Loucy (cell line): ENCODE measurements around the gene AAMP.
"Not testable (repeated sequence)": the region's sequence is repeated elsewhere in the genome, so short reads cannot be mapped to it uniquely, and the experiment has no call there.

ENCODE experiments used
- H2AFZ ChIP-seq: fragments of 200-600 bp; sonication (generic); 2 replicates; pipeline ENCODE4 v1.6.0; 2016; ENCODE audit warnings: antibody characterized with exemption, mild to moderate bottlenecking, low read length, moderate library complexity
- H3F3A ChIP-seq: fragments of 200-600 bp; 2 replicates; pipeline ENCODE4 v1.6.0; 2016; ENCODE audit warnings: antibody characterized with exemption, low read depth, mild to moderate bottlenecking
- H3K27me3 ChIP-seq: fragments of 200-600 bp; sonication (generic); 2 replicates; pipeline ENCODE4 v1.6.1; 2014; ENCODE audit warnings: low read length, mild to moderate bottlenecking; ENCODE audit not compliant: insufficient read depth, poor library complexity, severe bottlenecking
- H3K36me3 ChIP-seq: fragments of 200-600 bp; sonication (generic); 2 replicates; pipeline ENCODE4 v1.6.1; 2016; ENCODE audit warnings: low read length; ENCODE audit not compliant: insufficient read depth
- H3K4me1 ChIP-seq: fragments of 200-600 bp; sonication (generic); 2 replicates; pipeline ENCODE4 v1.5.1; 2014; ENCODE audit warnings: low read length, mild to moderate bottlenecking; ENCODE audit not compliant: insufficient read depth, poor library complexity, severe bottlenecking
- H3K4me2 ChIP-seq: fragments of 200-600 bp; sonication (generic); 2 replicates; pipeline ENCODE4 v1.6.0; 2014; ENCODE audit warnings: antibody characterized with exemption, low read length, low read depth, mild to moderate bottlenecking; ENCODE audit not compliant: poor library complexity, severe bottlenecking
- H3K4me3 ChIP-seq: fragments of 200-600 bp; sonication (generic); 2 replicates; pipeline ENCODE4 v1.5.1; 2014; ENCODE audit warnings: low read length, mild to moderate bottlenecking, mixed read lengths; ENCODE audit not compliant: poor library complexity, severe bottlenecking
- H3K79me2 ChIP-seq: fragments of 200-600 bp; sonication (generic); 2 replicates; pipeline ENCODE4 v1.6.1; 2014; ENCODE audit warnings: low read length; ENCODE audit not compliant: insufficient read depth
- H3K9ac ChIP-seq: fragments of 200-600 bp; sonication (generic); 2 replicates; pipeline ENCODE4 v1.6.0; 2014; ENCODE audit warnings: mild to moderate bottlenecking, low read depth, low read length, moderate library complexity; ENCODE audit not compliant: poor library complexity, severe bottlenecking
- H3K9me2 ChIP-seq: fragments of 200-600 bp; sonication (generic); replicated peaks from 2 replicates; pipeline ENCODE4 v1.6.1; 2016; ENCODE audit warnings: low read depth, low read length, mixed read lengths
- H3K9me3 ChIP-seq: fragments of 200-600 bp; sonication (generic); 2 replicates; pipeline ENCODE4 v1.6.1; 2014; ENCODE audit warnings: mild to moderate bottlenecking, antibody characterized with exemption, low read length, low read depth; ENCODE audit not compliant: insufficient read depth
- H4K20me1 ChIP-seq: fragments of 200-600 bp; sonication (generic); 2 replicates; pipeline ENCODE4 v1.6.0; 2014; ENCODE audit warnings: antibody characterized with exemption, low read length, mild to moderate bottlenecking; ENCODE audit not compliant: insufficient read depth, poor library complexity, severe bottlenecking
- EZH2phosphoT487 ChIP-seq: fragments of 200-600 bp; IDR thresholded peaks from 2 replicates; pipeline ENCODE4 v1.6.1; 2018; ENCODE audit warnings: antibody characterized with exemption, mild to moderate bottlenecking, moderate library complexity, borderline replicate concordance
- TF ChIP-seq, protein P1 (sequence below): fragments of 200-600 bp; sonication (generic); conservative IDR thresholded peaks from 2 replicates; pipeline ENCODE4 v1.5.1; 2014; ENCODE audit warnings: mild to moderate bottlenecking, antibody characterized with exemption, low read length

The AAMP gene

GRCh38 chr2:218275371-218276072, 5.6 kb upstream of the AAMP start:
- Histone ChIP-seq H3K9me2 (no peaks in the 10 kb centered on the region), H2AFZ (no peak overlapping the region), H3K4me2 (no peak overlapping the region), H4K20me1 (peaks cover 6% of the 10 kb centered on the region), H3K4me3 (no peak overlapping the region), H3K4me1 (peaks cover 21% of the 10 kb centered on the region), H3K9me3 (no peaks in the 10 kb centered on the region), H3K9ac (no peak overlapping the region), H3K79me2 (peaks cover 15% of the 10 kb centered on the region; the same call in 1 of the 2 replicates), H3K27me3 (no peaks in the 10 kb centered on the region), H3K36me3 (peaks cover 18% of the 10 kb centered on the region; the same call in 1 of the 2 replicates), H3F3A (no peaks in the 10 kb centered on the region)
- TF ChIP-seq EZH2phosphoT487 = no peak
- TF ChIP-seq, protein P1, sequence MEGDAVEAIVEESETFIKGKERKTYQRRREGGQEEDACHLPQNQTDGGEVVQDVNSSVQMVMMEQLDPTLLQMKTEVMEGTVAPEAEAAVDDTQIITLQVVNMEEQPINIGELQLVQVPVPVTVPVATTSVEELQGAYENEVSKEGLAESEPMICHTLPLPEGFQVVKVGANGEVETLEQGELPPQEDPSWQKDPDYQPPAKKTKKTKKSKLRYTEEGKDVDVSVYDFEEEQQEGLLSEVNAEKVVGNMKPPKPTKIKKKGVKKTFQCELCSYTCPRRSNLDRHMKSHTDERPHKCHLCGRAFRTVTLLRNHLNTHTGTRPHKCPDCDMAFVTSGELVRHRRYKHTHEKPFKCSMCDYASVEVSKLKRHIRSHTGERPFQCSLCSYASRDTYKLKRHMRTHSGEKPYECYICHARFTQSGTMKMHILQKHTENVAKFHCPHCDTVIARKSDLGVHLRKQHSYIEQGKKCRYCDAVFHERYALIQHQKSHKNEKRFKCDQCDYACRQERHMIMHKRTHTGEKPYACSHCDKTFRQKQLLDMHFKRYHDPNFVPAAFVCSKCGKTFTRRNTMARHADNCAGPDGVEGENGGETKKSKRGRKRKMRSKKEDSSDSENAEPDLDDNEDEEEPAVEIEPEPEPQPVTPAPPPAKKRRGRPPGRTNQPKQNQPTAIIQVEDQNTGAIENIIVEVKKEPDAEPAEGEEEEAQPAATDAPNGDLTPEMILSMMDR = no peak

DNA sequence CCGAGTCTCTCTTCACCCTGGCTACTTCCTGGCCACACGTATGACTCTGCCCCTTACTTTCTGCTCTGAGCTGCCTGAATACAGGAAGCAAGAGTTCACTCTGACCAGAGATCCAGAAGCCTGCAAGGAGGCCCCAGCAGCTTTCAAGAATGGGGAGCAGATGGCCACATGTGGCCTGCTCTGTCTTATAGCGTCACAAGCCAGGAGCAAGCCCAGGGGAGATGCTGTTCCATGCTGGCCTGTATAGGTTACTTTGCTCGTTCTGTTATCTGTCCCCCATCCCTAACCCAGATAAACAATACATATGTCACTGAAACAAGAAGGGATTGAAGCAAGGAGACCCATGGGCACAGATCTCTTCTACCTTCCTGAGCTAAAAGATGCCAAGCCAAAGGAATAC, 4.6 kb upstream of the AAMP start:
- Histone ChIP-seq H3F3A (no peaks in the 10 kb centered on the region), H3K27me3 (no peaks in the 10 kb centered on the region), H4K20me1 (peaks cover 9% of the 10 kb centered on the region), H3K4me2 (no peak overlapping the region), H3K36me3 (peaks cover 18% of the 10 kb centered on the region; the same call in 1 of the 2 replicates), H3K79me2 (peaks cover 19% of the 10 kb centered on the region), H3K9ac (no peak overlapping the region), H3K4me1 (peaks cover 21% of the 10 kb centered on the region), H3K9me2 (no peaks in the 10 kb centered on the region), H3K4me3 (no peak overlapping the region), H2AFZ (no peak overlapping the region), H3K9me3 (no peaks in the 10 kb centered on the region)
- no peak for TF ChIP-seq EZH2phosphoT487
- TF ChIP-seq, protein P1 = no peak

DNA sequence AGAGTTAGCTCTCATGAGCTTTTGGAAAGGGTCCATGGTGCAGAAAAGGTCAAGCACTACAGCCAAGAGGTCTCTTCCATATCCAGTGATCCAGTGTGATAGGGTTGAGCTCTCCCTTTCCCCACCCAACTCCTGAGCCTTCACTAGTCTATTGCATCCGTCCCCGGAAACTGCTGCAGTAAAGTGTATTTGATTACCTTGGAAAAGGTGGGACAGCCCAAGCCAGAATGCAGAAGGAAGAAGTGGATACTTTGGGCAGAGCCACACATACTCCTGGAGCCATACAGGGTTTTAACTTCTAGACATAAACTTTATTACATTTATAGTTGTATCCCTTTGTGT, 3.9 kb upstream of the AAMP start:
- Histone ChIP-seq H3K4me2 (no peak overlapping the region), H3K79me2 (peaks cover 26% of the 10 kb centered on the region), H3K9ac (no peak overlapping the region), H3K4me1 (peaks cover 27% of the 10 kb centered on the region), H3F3A (no peaks in the 10 kb centered on the region), H3K27me3 (no peaks in the 10 kb centered on the region), H4K20me1 (peaks cover 16% of the 10 kb centered on the region), H2AFZ (no peak overlapping the region), H3K9me2 (no peaks in the 10 kb centered on the region), H3K4me3 (no peak overlapping the region), H3K9me3 (no peaks in the 10 kb centered on the region), H3K36me3 (peaks cover 18% of the 10 kb centered on the region; the same call in 1 of the 2 replicates)
- no peak for TF ChIP-seq EZH2phosphoT487
- TF ChIP-seq, protein P1 = no peak

DNA sequence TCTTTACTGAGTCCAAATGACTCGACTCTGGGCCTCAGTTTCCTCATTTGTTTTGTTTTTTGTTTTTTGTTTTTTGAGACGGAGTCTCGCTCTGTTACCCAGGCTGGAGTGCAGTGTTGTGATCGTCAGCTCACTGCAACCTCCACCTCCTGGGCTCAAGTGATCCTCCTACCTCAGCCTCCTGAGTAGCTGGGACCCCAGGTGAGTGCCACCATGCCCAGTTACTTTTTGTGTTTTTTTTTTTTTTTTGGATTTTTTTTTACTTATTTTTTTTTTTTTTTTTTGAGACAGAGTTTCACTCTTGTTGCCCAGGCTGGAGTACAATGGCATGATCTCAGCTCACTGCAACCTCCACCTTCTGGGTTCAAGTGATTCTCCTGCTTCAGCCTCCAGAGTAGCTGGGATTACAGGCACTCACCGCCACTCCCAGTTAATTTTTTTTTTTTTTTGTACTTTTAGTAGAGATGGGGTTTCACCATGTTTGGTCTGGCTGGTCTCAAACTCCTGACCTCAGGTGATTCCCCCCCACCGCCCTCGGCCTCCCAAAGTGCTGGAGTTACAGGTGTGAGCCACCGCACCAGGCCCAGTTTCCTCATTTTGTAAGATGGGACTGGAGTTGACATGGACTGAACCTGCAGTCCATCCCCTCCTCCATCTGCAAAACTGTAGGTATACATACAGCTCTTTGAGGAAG, 3.4 kb upstream of the AAMP start:
- H3K9me2 ChIP-seq, H2AFZ ChIP-seq, H3K4me3 ChIP-seq, H3K9me3 ChIP-seq, H3K27me3 ChIP-seq, H3F3A ChIP-seq: not testable (repeated sequence)
- Histone ChIP-seq H4K20me1 (peaks cover 17% of the 10 kb centered on the region), H3K4me1 (peaks cover 27% of the 10 kb centered on the region), H3K36me3 (peaks cover 18% of the 10 kb centered on the region; the same call in 1 of the 2 replicates), H3K79me2 (peaks cover 27% of the 10 kb centered on the region), H3K9ac (peak overlapping the region; percentile 10), H3K4me2 (peak overlapping the region; percentile 88)
